Measurements from ENCODE around the gene ARL8A.
"Not testable (repeated sequence)": the region's sequence is repeated elsewhere in the genome, so short reads cannot be mapped to it uniquely, and the experiment has no call there.

Gene ARL8A

GRCh38 chr1:202172015-202172355, 27.4 kb upstream of the ARL8A start:
- no peak for DNase-seq

GRCh38 chr1:202171292-202172014, 26.9 kb upstream of the ARL8A start:
- no peak for DNase-seq

DNA sequence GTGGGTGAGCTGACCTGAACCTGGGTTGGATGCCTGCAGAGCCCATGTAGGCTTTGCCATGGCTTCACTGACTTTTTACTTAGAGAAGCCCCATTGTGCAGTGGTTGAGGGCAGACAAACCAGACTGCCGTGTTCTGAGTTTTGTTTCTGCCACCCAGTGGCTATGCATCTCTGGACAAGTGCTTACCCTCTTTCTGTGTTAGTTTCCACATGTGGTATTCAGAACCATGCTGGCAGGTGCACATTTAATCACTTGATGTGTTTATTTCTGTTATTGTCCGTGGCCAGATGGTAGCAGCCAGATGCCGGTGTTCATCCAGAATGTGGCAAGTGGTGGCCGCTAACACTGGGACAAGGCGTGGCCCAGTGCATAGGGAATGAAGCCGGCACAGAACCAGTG, 26.2 kb upstream of the ARL8A start:
- DNase-seq: no peak

DNA sequence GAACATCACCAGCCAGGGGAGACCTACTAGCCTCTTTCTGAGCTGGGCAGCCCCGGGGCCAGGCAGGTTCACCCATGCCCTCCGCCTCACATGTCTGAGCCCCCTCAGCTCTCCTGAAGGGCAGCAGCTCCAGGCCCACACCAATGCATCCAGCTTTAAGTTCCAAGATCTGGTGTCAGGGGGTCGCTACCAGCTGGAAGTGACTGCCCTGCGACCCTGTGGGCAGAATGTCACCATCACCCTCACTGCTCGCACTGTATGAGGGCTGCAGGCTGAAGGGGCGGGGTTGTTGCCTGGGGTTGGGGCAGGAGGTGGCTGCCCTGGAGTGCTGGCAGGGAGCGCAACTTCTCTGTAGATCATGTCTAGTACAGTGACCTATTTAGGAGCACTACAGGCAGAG, 24.3 kb upstream of the ARL8A start:
- no peak for DNase-seq

GRCh38 chr1:202167708-202168415, 23.3 kb upstream of the ARL8A start:
- DNase-seq: no peak

- not testable (repeated sequence) for DNase-seq
Measured at GRCh38 chr1:202167054-202167453, 22.5 kb upstream of the ARL8A start.

- DNase-seq: no peak
Measured at GRCh38 chr1:202165942-202166843, 21.7 kb upstream of the ARL8A start.

DNA sequence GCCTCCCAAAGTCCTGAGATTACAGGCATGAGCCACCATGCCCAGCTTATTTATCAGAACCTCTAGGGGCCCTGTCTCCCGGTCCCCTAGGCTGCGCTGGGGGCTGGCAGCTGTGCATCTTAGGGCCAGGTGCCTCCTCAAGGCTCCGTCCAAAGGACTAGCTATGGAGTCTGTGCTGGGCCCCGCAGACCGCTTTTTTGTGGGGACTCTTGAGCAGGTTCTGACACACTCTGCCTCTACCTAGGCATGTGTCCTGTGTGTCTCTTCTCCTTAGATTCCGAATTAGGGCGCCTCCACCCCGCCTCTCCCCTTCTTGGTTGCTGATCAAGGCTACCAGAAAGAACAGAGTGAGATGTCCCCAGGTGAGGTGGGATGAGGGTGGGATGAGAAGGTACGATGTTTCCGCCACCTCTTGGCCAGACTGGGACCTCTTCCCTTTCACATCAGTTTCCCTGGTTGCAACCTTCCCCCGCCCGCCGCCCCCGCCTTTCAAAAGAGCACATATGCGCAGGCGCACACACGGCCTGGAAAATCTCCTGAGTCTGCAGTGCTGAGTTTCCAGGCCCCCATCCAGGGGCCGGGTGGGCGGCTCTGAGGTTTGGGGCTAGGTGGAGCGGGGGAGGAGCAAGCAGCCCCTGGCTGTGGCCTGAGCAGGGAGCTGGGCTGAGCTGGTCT, 20.9 kb upstream of the ARL8A start:
- no peak for DNase-seq

DNA sequence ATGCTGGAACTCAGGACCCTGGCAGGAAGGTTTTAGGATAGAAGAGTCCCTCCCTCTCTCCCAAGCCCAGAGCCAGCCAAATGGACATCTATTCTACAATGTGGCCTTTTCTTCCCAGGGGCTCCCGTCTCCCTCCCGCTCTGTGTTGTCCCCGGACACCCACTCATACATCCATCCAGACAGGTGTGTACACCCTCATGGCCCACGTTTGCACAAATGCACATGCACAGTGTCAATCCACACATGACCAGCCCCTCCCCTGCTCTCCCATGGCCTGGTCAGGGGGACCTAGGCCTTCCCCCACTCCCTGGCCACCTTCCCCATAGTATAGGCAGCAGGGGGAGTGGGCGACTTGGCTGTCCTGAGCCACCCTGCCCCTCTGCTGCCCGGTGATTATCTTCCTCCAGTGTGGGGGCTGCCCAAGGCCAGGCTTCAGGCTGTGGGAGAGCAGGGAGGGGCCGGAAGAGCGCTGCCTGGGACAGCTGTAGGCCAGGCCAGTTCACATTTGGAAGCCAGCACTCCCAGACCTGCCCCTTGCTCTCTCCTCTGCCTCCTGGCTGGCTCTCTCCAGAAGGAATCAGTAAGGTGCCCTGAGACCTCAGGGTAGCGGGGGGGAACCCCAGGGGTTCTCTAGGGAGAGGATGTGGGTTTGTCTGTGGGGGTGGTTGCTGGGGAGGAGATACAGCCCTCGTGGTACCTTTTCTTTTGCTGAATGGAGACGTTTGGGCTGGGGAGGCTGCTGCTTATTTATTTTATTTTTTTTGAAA, 19.9 kb upstream of the ARL8A start:
- no peak for DNase-seq

GRCh38 chr1:202163281-202164270, 19.0 kb upstream of the ARL8A start:
- no peak for DNase-seq

- peak; percentile 19 for DNase-seq
Measured at GRCh38 chr1:202162418-202163280, 18.1 kb upstream of the ARL8A start.

- DNase-seq: peak; percentile 42
Measured at GRCh38 chr1:202162047-202162417, 17.5 kb upstream of the ARL8A start.

DNA sequence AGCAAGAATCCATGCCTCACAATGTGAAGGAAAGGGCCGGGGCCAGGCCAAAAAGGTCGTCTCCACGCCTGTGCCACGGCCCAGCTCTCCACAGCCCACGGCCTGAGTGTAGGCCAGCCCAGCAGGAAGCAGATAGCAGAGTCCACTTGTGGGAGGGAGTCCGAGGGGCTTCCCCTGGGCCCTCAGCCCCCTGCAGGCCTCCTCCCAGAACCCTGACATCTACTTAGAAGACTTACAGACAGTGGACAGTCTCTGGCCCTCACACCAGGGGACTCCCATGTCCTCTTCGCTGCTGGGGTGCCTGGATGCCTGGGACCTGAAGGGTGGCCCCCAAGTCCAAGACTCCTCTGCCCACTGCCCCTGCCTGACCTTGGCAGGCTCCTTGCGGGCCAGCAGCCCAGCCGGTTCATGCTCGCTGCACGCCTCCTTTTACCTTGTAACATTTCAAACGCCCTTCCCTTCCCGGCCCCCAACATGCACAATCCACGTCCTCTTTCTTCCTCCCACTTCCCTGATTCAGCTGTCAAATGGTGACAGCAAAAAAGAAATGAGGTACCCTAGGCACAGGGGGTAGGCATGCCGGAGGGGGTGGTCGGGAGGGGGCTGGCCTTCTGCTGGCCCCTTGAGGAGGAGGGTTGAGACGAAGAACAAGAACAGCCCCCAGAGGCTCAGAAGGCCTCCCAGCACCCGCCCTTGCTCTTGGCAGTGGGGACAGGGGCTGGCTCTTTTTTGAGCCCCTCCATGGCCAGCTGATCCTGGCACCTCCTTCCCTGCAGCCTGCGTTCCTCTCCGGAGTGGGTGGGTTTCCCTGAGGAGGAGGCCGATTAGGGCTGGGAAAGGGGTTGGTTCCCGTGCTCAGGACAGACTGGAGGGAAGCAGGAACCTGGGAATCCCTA, 16.9 kb upstream of the ARL8A start:
- peak; percentile 29 for DNase-seq

- DNase-seq: peak; percentile 74
Measured at GRCh38 chr1:202160377-202160940, 15.9 kb upstream of the ARL8A start, which contains the start of gene PTPN7. PTPN7 (minus strand) TSS chr1:202160602; CDS start chr1:202159402, 1,200 bp downstream.

DNA sequence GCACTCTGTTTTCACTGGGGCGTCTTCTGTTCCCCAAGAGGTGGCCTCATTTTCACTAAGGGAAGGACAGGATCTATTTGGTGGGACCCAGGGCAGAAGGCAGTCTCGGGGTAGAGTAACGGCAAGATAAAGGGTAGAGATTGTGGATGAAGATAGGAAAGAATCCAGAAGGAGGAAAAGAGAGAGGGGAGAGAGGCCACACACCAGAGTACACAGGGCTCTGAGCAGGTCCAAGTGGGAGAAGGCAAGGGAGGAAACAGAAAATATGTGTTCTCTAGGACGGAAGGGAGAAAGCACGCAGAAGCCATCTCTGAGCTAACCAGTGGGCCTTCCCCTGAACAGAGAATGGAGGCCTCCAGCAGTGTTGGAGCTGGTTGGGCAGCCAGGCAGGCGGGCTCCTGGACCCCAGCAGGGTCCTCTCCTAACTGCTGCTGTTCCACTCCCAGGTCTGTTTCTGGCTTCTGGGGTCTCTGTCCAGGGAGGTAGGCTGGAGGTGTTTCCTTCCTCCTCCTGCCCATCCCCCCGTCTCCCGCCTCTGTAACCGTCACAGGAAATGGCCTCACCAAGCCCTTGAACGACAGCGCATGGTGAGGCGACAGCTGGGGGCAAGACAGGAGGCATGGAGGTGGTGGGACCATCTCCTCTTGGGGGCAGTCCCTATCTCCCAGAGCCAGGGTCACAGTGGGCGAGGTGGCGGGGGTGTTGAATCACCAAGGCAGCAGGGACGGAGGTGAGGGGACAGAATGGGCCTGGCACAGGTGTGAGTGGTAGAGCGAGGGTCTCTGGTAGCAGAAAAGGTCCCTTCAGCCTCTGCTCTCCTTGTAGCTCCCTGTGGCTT, 15.2 kb upstream of the ARL8A start:
- DNase-seq: peak; percentile 58

DNA sequence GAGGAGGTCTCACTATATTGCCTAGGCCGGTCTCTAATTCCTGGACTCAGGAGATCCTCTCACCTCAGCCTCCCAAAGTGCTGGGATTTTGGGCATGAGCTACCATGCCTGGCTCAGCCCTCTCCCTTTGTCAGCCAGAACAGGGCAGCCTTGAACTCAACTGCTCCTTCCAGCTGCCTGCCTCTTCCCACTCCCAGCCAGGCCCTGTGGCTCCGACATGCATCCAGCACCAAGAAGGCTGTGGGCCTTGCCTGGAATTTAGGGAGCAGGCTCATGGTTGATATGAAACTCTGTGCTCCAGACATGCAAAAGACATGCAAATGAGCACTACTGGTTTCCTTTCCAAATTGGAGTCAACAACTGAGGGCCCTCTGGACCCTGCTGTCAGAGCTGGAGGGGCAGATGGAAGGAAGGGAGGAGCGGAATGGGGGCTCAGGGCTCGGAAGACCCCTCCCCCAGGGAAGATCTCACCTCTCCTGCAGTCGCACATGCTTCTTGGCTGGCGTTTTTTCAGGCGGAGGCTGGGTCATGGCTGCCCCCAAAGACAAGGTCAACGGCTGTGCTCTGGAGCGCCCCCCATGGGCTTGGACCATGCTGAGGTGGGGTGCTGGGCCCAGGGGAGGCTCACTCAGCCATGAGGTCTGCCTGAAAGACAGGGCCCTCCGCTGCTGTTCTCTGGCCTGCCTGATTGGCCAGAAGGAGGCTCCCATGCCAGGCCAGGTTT, 14.4 kb upstream of the ARL8A start:
- peak; percentile 35 for DNase-seq

- DNase-seq: no peak
Measured at GRCh38 chr1:202157945-202158344, 13.4 kb upstream of the ARL8A start.
